GM12872 (cell line): ENCODE data around the gene CDH13.

Experiments
- CTCF ChIP-seq: IDR thresholded peaks from 3 replicates; pipeline ENCODE4 v1.5.1; 2011; ENCODE audit warnings: low read depth, mild to moderate bottlenecking, low read length, moderate library complexity; ENCODE audit not compliant: insufficient read depth

CDH13 gene

GRCh38 chr16:82895843-82896242 lies 269.1 kb downstream of the CDH13 start:
- TF ChIP-seq CTCF = no peak

- no peak for TF ChIP-seq CTCF
Observed at GRCh38 chr16:82899006-82899405, 272.2 kb downstream of the CDH13 start.

DNA sequence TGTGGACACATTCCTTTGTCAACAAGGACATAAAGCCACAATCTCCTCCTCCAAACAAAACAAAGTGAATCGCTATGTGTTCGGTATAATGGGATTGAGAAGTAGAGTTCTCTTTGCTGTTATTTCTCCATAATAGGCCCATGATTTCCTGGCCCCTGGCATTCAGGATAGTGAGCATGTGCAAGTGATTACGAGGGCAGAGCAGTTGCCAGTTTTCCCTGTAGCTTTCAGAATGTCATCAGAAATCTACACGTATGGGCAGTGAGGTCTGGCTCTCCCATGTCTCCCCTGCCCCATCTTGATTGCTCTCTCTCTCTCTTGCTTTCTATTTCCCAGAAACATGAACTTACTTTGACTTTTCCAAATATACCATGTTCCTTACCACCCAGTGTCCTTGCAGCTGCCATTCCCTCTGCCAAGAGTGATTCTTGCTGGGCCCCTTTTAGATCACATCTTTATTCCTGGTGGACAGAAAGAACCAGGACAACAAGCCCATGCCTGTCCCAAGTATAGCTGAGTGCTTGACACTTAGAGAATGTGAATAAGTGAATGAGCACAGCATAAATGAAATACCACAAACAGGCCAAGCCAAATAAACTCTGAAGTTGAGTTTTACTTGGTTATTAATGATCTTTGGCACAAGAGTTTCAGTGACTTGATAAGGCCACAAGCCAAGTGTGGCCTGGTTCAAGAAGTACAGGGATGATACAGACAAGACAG lies 273.1 kb downstream of the CDH13 start:
- TF ChIP-seq CTCF = no peak

DNA sequence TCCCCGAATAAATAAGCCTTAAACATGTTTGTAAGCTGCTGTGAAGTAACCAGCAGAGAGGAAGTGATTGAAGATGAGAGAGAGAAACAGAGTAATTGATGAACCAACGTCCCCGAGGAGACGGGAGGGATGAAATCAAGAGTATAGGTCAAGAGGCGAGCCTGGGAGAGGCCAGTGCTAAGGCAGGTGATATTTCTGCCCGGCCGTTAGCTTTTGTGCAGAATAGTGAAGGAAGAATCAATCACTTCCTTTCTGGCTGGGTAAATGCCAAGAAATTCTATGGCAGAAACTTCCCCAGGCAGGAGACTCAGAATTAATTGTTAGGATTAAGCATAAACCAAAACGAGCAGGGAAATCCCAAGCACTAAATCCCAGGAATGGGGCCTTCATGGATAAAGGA lies 273.8 kb downstream of the CDH13 start:
- TF ChIP-seq CTCF = no peak

GRCh38 chr16:82911925-82912324 lies 285.2 kb downstream of the CDH13 start:
- TF ChIP-seq CTCF = no peak

DNA sequence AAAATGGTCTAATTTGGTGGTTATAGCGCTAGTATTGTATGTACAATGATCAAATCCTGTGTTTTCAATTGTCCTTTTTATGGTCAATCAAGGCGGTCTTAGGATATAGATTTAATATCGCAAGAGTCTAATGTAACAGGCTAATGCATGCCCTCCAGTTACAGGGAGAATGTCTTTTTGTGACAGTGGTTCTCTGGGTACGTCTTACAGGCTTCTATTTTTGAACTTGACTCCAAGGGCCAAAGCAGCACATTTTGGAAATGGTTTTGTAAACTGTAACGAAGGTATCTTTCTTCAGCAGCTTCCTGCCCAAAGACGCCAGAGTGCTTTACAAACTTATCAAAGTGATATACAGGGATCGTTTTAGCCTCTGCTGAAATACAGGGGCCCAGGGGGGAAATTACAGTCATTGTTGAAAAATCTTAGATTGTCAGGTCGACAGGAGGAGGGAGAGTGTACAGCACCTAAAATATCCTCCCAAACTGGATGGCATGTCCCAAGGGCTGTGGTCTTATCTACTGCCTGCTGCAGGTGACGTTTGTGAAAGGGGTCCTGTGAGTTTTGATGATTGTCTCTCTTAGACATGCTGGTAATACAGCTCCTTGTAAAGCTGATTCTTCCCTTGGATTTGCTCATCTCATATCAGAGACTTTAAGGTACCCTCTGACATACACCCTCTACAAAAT lies 288.5 kb downstream of the CDH13 start:
- TF ChIP-seq CTCF = no peak

GRCh38 chr16:82917886-82918595 lies 291.3 kb downstream of the CDH13 start:
- TF ChIP-seq CTCF = no peak
